Measurements from ENCODE around the gene OVCA2. TPM values are rescaled to one million over a fixed set of nuclear protein-coding genes. Genes with fewer than 3 reads are reported as not detected.

Gene OVCA2
- total and polyA plus RNA-seq, 12 donors: 15.3 to 47.5 (median 17.7) TPM

DNA sequence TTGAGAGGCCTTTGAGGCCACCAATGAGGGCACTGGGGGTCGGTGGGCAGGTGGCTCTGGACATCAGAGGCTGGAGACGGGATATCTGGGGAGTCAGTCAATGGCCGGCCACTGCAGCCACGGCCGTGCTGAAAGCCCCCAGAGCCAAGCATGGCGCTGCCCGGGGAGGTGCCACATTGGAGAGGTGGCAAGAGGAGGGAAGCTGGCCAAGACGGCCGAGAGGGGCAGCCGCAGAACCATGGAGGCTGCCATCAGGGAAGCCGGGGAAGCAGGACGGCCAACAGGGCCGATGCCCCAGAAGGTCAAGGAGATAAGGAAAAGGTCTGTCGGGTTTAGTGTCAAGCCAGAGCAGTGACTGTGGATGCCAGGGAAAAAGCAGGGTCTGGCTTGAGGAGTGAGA, 26.5 kb upstream of the OVCA2 start:
- Histone ChIP-seq H3K27me3 (peaks cover 0 to 13% (median 0%) of the 10 kb centered on the region in 7 donors), H3K4me1 (peaks cover 0 to 35% (median 12%) of the 10 kb centered on the region in 9 donors), H3K4me3 (no peak overlapping the region), H3K27ac (no peak overlapping the region), H3K9me3 (no peaks in the 10 kb centered on the region), H3K36me3 (no peaks in the 10 kb centered on the region)
- ATAC-seq: peak in 1 of 8 donors; percentile 8
- intact Hi-C loops (cut with DNase I): no loop called here
- no peak for DNase-seq
- 74 to 81% methylated on average over 14 of the region's 14 CpGs for WGBS, 2 donors
- TF ChIP-seq, protein P1, sequence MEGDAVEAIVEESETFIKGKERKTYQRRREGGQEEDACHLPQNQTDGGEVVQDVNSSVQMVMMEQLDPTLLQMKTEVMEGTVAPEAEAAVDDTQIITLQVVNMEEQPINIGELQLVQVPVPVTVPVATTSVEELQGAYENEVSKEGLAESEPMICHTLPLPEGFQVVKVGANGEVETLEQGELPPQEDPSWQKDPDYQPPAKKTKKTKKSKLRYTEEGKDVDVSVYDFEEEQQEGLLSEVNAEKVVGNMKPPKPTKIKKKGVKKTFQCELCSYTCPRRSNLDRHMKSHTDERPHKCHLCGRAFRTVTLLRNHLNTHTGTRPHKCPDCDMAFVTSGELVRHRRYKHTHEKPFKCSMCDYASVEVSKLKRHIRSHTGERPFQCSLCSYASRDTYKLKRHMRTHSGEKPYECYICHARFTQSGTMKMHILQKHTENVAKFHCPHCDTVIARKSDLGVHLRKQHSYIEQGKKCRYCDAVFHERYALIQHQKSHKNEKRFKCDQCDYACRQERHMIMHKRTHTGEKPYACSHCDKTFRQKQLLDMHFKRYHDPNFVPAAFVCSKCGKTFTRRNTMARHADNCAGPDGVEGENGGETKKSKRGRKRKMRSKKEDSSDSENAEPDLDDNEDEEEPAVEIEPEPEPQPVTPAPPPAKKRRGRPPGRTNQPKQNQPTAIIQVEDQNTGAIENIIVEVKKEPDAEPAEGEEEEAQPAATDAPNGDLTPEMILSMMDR (IDR thresholded peaks at IDR 0.05): no peak

DNA sequence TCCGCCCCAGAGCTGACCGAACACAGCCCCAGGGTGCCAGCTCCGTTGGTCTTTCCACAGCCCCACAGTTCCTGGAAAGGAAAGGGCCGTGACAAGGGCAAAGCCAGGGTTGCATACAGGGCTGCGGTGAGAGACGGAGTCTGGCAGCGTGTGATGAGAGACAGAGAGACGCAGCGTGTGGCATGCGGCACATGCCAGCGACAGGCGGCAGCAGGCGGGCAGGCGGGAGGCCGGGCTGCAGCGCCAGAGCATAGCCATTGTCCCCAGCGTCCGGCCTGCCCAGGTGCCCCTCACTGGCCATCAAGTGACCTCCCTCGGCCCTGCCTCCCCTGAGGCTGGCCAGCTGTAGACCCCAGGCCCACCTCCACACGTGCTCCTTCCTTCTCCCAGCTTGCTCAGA, 25.3 kb upstream of the OVCA2 start:
- Histone ChIP-seq H3K36me3 (no peaks in the 10 kb centered on the region), H3K9me3 (no peaks in the 10 kb centered on the region), H3K27me3 (peaks cover 0 to 20% (median 0%) of the 10 kb centered on the region in 7 donors), H3K27ac (no peak overlapping the region), H3K4me1 (peaks cover 0 to 38% (median 15%) of the 10 kb centered on the region in 9 donors), H3K4me3 (no peak overlapping the region)
- TF ChIP-seq, protein P1 (IDR thresholded peaks at IDR 0.05): no peak
- no peak for DNase-seq
- ATAC-seq: peak in 1 of 8 donors; percentile 38
- 94 to 95% methylated on average over 20 of the region's 20 CpGs for WGBS, 2 donors
- intact Hi-C loops (cut with DNase I): no loop called here

DNA sequence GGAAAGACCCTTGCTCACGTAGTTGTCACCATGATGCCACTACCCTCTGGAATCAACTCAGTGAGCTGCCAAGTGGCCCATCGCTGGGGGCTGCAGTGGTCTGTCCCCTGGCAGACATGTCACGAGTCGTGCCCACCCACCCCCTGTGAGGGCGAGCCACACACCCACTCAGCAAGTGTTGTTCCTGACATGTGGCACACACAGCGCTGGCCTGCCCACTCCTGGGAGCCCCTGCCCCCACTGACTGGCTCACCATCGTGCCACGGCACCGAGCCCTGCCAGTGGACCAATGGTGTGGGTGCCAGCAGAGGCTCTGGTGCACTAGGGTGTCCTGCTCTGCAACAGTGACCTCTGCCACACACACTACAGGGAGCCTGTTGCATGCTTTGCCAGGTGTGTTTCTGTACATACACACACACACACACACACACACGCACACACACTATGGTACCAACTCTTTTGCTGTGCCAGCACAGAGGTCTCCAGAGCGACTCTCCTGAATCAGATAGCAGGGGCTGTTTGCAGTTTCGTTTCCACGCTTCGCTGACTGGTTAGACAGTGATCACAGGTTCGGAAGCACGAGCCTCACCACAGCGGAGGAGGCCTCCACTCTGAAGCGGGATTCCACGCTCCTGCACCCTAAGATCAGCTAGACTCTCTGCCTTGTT, 24.4 kb upstream of the OVCA2 start:
- intact Hi-C loops (cut with DNase I): no loop called here
- H3K4me1 ChIP-seq: peaks cover 0 to 29% (median 5%) of the 10 kb centered on the region in 9 donors
- H3K4me3 ChIP-seq: no peak overlapping the region
- WGBS, 2 donors: 90 to 92% methylated on average over 19 of the region's 19 CpGs
- TF ChIP-seq, protein P1 (IDR thresholded peaks at IDR 0.05): no peak
- ATAC-seq (no peak), DNase-seq (no peak)
- H3K27ac ChIP-seq: no peak overlapping the region
- H3K36me3 ChIP-seq: no peaks in the 10 kb centered on the region
- H3K27me3 ChIP-seq: peaks cover 0 to 29% (median 0%) of the 10 kb centered on the region in 7 donors
- H3K9me3 ChIP-seq: no peaks in the 10 kb centered on the region

DNA sequence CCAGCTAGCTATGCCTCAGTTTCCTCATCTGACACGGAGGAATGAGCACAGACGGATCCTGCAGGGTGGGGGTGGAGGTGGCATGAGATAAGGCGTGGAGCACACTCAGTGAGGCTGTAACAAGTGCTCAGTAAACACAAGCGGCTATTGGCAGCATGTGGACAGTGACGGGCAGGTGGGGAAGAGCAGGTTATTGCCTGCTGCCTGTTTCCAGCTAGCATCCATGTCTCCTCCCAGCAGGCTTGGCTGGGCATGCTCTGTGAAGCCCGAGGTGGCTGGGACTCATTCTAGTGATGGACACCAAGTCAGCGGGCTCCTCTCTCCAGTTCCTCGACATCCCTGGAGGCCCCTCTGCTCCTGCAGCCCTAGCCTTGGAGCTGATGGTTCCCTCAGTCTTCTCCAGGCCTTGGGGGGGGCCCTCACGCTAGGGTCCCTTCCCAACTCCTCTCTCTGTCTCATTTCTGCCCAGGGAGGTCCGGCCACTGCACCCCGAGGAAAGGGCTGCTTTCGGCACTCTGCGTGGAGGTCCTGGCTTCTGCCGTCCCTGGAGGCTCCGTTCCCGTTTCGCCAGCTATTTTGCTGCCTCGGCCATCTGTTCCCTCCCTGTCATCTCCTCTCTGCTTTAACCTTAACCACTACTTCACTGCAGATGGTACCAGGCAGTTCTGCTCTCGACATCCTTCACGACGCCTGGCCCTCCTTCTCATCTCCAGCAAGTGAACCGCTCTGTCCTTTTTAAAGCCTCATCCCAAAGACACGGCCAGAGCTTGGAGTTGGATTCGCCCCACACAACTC, 22.9 kb upstream of the OVCA2 start:
- Histone ChIP-seq H3K27ac (no peak overlapping the region), H3K4me3 (no peak overlapping the region), H3K4me1 (peaks cover 2 to 36% (median 13%) of the 10 kb centered on the region in 9 donors), H3K36me3 (no peaks in the 10 kb centered on the region), H3K9me3 (no peaks in the 10 kb centered on the region), H3K27me3 (peaks cover 0 to 44% (median 0%) of the 10 kb centered on the region in 7 donors)
- 80 to 82% methylated on average over 24 of the region's 24 CpGs for WGBS, 2 donors
- TF ChIP-seq, protein P1 (IDR thresholded peaks at IDR 0.05): no peak
- intact Hi-C loops (cut with DNase I): no loop called here
- DNase-seq: no peak
- ATAC-seq: no peak
